Hematopoietic multipotent progenitor cell treated with erythropoietin and hydrocortisone succinate and interleukin-3 and kit ligand, for 6 days (in vitro differentiated cells): ENCODE data around the gene NCK2.
A peak's percentile ranks its signal among the peaks of the same experiment; 100 is the strongest.
"Not testable (repeated sequence)": the region's sequence is repeated elsewhere in the genome, so short reads cannot be mapped to it uniquely, and the experiment has no call there.

ENCODE experiments used
- DNase-seq: peaks from one replicate; pipeline ENCODE4 v3.0.0-alpha.2; 2015

NCK2 gene

DNA sequence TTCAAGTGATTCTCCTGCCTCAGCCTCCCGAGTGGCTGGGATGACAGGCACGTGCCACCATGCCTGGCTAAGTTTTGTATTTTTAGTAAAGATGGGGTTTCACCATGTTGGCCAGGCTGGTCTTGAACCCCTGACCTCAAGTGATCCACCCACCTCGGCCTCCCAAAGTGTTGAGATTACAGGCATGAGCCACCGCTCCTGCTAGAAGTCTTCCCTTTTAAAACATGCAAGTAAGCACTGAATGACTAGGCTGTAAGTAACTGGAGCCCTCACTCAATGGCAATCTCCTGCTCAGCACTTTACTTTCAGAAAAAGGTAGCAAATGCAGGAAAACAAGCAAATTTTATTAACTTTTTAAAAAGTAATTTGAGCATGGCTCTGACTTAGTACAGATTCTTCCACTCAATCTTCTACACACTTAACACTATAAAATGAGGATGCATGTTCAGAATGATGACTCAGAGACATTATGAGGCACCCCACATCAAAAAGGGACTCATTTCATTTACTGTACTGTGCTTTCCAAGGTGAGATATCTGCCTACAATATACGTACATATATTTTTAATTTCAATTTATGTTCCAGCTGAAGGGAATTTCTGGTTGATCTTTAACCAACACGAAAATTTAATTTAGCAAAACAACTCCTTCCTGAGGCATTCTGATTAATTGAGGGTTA lies 6.6 kb upstream of the NCK2 start:
- DNase-seq, result no peak

DNA sequence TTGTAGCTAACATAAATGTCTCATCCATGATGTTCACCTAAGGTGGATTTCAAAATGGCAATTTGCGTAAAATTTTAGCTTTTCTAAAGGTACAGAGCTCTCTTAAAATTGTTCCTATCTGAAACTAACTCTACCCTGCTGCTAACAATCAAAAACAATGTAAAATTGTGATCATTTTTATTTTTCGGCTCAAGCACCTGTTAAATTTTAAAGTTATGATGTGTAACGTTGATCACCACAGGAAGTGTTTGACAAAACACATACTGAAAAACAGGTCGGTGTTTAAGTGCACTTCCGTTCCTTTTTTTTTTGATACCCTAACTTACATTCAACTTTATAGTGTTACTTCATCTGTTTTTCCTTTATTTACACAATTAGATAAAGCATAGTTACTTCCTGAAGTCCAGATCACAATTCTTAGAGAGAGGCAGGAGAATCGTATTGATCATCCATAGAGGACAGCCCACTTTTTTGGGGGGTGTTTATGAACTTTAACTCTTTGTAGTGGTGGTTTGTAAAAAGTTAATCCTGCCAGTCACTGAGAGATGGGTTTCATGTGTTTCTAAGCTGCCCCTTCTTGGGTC lies 6.0 kb upstream of the NCK2 start:
- no peak for DNase-seq

DNA sequence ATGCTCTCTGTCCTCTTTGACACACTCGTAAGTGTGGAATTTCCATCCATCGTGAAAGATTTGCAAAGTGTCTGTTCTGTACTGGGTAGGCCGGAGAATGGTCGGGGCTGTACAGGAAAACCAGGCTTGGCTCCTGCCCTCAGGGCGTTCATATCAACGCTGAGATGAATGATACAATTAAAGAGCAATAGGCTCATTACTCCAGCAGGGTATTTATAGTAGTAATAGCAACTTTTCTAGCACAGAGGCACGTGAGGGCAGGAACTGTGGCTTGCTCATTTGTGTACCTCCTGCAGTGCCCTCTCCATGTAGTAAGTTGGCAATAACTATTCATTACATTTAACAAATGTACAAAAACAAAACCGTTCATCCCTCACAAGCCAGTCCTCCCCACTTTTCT lies 5.3 kb upstream of the NCK2 start:
- no peak for DNase-seq

DNA sequence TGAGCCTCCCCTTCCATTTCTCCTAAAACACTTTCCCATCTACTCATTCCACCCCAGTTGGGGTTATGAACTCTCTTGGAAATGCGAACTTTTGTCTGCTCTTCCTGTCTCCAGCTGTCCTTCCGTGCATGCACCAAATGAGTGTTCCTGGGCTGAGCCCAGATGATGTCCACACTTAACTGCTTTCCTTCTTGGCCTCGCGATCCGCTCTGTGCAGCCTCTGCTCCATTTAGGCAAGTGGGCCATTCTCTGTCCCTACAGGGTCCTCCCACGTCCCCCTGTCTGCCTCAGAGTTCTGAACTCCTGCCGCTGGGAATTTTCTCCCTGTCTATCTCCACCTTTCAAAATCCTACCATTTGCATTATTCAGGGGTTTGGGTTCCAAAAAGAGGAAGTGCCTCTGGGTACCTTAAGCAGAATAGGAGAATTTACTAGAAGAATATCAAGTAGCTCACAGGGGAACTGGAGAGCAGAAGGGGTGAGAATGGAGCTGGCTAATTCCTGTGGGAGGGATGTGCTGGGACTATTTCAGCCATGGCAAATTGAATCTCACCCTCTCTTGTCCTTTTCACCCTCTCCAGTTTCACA lies 4.7 kb upstream of the NCK2 start:
- peak; percentile 8 for DNase-seq

DNA sequence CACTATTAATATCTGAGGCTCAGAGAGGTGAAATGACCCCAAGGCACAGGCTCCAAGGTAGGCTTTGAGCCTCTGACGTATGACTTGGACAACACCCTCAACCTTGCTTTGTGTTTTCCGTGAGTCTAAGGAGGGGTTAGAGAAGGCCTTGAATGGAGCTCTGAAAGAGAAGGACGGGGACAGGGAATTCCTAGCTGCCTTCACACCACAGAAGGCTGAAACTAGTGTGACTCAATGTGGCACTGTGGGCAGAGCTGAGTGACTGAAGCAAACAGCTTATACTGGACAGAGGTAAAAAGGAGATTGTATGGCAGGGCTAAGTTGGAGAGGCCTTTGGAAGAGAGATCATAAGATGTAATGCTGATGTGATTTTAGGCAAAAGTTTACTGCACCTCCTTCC lies 3.5 kb upstream of the NCK2 start:
- DNase-seq, result no peak

DNA sequence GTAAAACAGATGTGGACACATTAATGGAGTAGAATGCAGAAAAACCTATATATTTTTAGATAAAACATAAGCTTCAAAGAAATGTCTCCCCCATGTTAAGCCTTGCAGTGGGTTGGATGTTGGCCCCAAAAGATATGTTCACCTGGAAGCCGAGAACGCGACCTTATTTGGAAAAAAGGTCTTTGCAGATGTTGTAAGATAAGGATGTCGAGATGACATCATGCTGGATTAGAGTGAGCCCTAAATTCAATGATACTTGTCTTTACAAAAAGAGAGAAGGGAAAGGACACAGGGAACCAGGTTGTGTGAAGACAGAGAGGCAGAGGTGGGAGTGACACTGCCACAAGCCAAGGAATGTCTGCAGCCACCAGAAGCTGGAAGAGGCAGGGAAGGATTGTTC lies 3.1 kb upstream of the NCK2 start:
- DNase-seq, result no peak

DNA sequence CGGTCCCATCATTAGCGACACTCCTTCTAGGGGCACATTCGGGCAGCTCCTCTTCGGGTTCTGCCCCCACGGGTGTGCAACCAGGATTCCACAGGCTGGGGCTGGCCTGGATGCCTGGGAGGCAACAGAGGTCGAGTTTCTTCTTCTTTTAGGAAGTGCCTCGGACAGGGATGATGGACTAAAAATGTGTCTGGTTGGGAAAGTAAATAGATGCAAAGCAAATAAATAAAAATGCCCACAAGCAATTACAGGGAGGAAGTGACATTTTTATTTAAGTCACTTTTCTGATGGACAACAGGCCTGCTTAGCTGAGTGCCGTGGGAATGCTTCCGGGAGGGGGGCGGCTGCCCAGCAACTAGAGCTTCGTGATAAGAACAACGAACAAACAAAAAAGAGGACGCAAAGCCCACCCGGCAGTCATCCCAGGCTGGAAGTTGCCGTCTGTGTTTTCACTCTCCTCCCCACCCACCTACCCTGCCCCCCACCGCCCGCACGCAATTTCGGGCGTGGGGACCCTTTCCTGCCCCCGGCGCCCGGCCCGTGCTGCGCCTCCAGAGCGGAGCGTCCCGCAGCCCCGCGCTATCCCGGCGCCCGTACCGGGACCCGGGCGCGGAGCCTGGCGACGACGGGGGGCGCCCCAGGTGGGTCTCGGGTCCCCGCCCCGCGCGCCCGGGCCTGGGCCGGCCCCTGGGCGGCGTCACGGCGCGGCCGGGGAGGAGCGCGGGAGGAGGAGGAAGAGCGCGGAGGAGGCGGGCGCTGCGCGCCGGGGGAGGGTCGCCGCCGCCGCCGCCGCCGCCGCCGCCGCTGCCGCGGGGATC lies 412 bp upstream of the NCK2 start:
- DNase-seq, result peak; percentile 65

DNA sequence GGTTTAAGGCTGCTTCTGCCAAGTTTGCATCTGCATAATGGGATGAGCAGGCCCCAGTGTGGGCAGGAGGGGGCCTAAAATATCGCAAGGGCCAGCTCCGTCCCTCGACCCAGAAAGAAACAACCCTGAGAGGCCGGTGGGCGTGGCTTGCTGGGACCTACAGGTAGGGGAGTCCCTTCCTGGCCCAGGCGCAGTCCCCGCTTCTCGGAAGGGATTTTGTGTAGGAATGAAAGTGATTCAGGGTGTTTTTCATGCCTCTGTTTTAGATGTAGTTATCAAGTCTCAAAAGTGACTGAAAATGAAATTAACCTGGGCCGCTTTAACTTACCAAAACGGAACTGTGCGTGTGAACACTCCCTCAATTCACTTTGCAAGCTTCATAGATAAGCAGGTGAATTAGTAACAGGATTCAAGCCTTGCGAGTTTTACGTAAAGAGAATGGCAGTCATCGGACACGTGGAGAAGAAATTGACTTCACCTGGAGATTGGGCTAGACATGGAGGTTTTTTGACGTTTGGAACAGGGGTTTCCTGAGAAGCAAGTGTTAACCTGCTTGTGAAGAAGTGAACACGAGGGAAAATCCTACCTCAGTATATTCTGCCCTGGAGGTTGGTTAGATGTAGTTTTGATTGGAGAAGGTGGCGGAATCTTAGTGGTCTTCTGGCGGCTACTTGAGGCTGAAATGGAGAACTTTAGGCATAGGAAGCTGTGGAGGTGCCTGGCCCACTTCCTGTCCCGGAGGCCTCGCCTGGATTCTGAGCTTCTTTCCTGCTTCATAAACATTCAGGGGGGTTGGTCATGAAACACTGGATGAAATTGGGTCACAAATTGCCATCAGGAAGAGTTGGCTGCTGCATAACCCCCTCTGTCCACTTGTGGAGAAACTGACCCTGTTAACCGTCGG lies 1.7 kb downstream of the NCK2 start:
- peak; percentile 65 for DNase-seq

DNA sequence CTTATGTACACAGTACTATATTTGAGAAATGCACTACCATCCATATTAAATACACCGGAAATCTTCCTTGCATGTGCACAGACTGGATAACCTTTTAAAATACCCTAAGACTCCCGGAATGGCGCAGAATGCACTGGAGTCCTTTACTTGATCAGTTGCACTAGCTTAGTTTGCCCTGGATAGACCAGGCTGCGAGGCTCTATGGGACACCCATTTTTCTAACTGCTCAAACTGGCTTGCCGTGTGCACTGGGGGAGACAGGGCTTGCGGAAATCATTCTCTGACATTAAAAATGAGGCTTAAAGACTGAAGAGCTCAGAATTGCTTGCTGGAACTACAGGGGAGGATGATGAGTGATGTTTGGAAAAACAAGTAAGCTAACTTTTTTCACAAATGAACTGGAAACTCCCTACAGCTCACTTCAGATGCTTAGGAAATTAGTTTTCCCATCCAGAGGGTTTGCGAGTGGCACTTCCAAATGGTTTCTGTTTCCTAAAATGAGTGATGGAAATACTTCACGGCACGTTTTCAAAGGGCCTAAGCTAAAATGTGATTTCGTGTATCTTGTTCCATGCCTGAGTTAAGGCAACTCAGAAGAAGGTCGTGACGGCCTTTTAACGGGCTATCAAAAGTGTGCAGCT lies 2.7 kb downstream of the NCK2 start:
- DNase-seq, result no peak

DNA sequence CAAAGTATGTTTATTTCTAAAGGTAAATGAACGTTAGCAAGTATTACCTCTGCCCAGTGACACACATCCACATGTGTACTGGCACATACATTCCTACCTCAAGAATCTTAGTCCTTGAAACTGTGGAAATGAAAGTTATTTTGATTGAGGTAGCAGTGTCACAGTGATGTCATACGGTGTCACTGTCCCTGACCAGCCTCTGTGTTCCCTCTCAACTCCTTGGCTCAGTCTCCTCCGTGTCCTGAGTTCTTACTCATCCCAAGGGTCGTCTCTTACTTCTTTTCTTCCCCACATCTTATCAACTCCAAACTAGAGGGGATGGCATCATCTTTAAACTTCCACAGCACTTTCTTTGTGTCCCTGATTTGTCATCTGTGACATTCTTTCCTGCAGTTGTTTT lies 3.3 kb downstream of the NCK2 start:
- DNase-seq, result no peak

DNA sequence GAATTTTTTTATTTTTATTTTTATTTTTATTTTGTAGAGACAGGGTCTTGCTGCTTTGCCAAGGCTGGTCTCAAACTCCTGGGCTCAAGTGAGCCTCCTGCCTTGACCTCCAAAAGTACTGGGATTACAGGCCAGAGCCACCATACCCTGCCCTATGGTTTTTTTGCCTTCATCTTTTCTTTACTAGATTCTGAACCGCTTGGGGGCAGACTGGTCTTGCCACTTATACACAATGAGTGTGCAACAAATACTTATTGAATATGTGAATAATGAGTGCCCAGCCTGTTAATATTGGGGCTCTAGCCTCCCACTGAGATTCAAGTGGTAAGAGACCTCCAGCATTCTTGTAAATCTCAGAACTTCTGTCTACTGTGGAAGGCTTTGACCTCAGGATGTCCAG lies 3.9 kb downstream of the NCK2 start:
- peak; percentile 16 for DNase-seq

DNA sequence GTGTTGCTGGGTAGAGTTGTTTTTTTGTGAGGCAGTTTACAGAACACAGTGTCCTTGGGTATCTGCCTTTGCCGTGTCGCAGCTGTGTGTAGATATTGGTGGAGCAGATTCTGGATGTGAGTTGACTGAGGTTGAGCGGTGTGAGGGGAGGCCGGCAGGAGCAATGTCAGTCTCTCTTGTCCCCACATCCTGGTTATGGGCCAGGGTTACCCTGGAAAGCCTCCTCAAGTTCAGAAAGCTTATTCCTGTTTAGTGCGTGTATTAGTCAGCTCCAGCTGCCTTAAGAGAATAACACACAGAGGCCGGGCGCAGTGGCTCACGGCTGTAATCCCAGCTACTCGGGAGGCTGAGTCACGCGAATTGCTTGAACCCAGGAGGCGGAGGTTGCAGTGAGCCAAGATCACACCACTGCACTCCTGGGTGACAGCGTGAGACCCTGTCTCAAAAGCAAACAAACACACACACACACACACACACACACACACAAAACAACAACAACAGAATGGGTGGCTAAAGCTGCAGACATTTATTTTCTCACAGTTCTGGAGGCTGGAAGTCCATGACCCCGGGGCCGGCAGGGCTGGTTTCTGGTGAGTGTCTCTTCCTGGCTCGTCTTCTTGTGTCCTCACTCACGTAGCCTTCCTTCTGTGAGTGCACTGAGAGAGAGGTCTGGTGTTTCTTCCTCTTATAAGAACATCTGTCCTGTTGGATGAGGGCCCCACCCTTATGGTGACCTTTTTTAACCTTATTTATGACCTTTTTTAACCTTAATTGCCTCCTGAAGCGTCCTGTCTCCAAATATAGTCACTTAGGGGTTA lies 5.1 kb downstream of the NCK2 start:
- DNase-seq, result peak; percentile 12

DNA sequence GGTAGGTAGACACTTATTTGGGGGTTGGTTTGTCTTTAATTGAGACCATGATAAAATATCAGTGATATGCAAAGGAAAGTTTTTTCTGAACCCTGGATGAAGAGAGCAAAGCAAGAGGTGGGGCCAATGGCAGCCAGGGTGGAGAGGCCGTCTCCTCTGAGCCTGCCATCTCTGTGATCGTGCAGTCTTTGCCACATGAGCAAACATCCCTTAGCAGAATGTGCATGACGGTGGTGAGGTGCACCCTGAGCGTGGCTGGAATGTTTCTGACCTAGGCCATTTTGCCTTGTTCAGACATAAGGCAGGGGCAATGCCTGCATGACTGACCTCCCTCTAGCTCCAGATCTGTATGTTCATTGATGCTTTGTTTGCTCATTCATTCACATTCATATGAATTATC lies 6.0 kb downstream of the NCK2 start:
- DNase-seq, result no peak

DNA sequence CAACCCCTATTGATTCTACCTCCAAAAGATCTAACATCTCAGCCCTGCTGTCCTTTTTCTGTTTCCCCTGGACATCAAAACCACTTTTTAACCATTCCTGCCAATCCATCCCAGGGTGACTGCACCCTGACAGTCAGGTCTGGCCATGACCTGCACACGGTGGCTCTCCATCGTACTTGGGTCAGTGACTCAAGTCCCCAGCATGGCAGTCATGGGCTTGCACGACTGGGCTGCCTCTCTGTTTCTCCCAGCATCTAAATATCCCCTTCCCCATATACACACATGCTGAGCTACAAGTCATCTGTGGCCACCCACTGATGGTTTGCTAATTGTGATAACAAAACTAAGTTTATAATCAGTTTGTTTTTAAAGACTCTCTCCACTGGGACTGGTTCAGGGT lies 6.6 kb downstream of the NCK2 start:
- DNase-seq, result no peak

DNA sequence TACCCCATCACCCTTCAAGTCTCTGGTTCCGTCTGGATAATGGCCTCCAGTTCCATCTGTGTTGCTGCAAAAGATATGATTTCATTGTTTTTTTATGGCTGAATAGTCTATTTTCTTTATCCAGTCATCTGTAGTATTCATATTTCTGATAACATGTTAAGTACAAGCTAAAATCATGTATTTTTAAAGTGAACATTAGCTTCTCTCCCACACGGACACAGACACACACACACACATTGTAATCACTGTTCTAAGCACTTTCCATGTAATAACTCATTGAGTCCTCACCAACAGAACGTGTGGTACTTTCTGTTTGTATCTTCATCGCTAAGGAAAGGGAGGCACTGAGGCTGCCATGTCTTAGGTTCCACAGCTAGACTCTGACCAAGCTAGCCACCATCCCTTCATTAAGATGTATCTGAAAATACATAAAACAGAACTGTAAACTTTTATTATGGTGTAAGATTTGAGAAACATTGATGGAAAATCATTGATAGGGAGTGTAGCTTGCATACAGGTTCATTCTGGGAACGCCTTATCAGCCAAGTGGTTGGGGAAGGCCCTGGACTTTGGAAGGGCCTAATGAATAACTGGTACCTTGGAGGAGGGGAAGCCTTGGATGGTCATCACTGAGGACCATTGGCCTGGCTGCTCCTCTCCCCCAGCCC lies 8.1 kb downstream of the NCK2 start:
- DNase-seq, result no peak

DNA sequence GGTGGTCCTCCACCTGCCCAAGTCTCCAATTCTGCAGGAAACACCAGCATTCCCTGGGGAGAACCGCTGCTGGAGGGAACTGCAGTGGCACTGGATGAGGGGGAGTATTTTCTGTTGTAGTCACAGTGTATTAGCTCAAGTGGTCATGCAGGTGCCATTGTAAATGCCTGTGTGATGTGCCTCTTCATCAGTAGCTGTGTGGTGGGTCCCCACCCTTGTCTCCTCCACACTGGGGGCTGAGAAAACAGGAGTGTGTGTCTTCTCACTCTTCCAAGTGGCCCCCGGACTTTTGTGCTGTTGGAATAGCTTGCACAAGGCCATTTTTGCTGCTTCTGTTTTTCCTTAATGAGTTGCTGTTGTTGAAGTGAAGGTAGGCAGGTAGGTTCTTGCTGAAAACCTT lies 8.7 kb downstream of the NCK2 start:
- no peak for DNase-seq

DNA sequence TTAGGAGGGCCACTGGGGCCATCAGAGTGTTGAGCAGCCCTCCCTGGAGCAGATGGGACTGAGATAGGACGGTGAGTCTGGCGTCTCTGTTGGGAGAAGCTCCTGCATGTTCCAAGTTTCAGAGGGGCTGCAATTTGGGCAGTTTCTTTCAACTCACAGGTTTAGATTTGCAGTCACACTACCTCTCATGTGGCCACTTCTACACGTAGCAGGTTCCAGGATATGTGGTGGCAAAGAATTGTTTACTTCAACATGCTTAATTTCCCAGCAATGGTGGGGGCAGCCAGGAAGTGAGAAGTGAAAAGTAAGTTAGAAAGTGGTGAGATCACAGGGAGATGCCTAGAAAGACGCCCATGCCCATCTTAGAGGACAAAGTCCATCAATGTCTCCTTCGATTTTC lies 9.3 kb downstream of the NCK2 start:
- DNase-seq, result no peak

DNA sequence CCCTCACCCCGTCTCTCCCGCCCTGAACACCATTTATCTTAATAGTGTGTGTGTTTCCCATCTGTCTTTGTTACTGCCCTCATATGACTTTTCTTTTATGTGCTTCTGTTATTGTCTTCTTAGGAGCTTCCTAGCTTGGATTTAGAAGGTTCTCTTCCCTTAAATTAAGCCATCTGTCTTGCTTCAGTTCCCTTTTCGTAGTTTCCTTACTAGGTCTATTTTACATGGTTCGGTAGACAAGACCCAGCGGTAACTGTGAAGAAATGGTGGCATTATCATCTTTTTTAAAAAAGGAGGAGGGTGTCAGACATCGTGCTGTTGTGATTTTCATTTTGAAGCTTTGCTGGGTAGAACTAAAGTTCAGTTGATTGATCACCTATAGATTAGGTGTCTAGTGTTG lies 10.3 kb downstream of the NCK2 start:
- no peak for DNase-seq

DNA sequence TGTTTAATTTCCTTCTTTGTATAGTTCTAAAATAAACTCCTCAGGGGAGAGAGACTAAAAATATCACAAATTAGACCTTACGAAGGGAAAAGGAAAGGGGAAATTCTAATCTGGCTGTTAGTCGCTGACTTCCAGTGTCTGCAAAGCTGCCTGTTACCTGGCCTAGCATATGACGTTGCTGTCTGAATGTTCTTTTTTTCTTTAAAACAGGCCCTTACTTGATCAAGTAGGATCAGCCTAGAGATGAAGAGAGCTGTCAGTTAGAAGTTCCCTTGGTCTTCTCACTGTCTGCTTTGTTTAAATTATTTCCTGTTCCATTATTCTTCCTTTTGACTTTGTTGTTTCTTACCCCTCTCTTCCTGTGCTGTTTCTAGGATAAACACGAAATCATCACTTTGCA lies 11.2 kb downstream of the NCK2 start:
- no peak for DNase-seq

DNA sequence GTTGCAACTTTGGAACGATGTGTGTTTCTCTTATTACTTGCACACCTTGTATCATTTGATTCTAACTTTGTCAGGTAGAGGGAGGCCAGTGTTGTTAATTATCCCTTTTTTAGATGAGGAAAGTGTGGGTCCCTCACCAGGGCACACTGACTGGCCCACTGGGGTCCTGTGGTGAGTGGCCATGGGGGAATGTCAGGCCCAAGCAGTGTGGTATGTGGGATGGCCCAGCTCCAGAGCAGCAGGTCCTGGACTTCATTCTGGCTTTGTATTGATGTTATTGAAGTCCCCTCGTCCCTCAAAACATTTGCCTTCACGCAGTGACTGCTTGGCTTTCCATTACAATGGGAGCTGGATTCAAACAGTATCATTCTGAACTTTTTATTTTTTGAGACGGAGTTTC lies 11.7 kb downstream of the NCK2 start:
- DNase-seq, result no peak

DNA sequence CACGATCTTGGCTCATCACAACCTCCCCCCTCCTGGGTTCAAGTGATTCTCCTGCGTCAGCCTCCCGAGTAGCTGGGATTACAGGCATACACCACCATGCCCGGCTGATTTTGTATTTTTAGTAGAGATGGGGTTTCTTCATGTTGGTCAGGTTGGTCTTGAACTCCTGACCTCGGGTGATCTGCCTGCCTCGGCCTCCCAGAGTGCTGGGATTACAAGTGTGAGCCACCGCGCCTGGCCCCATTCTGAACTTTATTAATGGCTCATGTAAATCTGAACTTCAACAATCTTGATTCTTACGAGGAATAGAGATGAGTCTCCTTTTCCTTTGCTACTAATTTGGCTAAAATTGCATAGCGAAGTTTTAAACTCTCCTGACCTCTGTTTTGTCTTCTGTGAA lies 12.2 kb downstream of the NCK2 start:
- not testable (repeated sequence) for DNase-seq
